GM21367 (cell line): Measurements from ENCODE around the gene VOPP1.
A peak's percentile ranks its signal among the peaks of the same experiment; 100 is the strongest.

ENCODE experiments used
- ATAC-seq: cut with Tn5 transposase; IDR thresholded peaks from one replicate; pipeline ENCODE4 v1.9.1; 2021; ENCODE audit not compliant: unreplicated experiment

Gene VOPP1

DNA sequence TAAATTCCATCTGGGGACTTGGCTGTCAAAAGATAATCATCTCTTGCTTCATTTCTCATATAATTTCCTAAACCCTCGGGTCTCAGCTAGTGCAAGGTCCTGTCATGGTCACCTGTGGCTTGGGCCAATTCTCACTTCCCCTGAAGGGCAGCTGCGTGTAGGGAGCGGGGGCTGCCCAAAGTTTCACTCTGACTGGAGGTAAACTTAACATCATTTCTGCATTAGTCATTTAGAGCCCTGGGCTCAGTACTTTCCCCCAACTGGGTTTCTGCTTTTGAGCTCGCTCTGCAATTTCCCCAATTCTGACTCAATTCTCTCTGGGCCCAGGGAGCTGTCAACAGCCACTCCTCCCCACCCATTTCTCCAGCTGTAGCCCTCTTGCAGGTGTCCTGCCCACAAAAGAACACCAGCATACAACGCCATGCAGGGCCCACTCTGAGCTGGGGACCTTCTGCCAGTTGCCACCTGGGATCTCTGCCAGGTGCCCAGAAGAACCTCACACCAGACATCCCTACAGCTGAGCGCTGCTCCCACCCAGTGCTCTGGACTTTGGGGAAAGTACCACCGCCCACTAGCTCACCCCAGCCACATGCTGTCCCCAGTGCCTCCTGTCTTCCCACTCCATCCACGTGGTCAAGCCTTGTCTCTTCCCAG, 37.9 kb downstream of the VOPP1 start:
- peak; percentile 59 for ATAC-seq

DNA sequence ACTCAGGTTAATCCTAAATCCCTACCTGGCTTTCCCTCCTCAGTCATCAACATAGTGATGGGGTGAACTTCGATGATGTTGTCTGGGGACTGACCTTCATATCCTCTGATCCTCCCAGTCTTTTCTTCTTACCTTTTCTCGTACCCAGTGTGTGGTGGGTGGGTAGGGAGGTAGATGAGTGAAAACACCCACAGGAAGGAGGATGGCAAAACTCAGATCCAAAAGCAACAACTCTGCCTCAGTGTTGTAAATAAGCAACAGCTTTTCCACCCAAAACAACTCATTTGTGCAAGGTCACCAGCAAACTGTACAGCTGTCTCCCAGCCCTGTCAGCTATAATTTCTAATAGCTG, 38.6 kb downstream of the VOPP1 start:
- no peak for ATAC-seq

DNA sequence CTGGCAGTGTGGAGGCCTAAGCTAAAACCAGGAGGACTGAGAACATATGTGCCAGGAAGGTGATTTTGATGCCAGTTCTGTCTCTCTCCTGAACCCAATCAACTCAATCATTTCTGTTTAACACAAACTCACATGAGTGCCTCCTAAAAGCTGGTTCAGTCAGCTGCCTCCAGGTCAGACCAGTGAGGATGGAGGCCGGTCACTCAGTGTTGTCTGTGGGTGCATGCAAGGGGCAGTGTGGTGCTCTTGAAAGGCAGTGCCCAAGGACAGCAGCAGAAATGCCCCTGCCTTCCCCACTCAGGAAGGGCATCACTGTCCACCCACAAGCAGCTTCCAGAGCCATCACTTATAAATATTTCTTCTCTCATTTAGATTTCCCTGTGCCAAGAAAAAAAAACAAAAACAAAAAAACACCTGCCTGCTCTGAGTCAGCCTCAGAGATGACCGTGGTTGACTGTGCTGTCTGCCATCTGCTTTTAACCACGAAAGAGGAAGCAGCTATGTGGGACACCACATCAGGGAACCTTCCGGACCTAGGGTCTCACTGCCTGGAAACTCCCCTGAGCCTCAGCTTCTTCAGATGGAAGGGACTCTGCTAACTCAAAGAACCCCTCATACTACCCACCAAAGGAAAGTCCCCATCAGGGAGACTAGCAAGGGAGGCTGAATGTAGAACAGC, 39.1 kb downstream of the VOPP1 start:
- ATAC-seq: peak; percentile 49

DNA sequence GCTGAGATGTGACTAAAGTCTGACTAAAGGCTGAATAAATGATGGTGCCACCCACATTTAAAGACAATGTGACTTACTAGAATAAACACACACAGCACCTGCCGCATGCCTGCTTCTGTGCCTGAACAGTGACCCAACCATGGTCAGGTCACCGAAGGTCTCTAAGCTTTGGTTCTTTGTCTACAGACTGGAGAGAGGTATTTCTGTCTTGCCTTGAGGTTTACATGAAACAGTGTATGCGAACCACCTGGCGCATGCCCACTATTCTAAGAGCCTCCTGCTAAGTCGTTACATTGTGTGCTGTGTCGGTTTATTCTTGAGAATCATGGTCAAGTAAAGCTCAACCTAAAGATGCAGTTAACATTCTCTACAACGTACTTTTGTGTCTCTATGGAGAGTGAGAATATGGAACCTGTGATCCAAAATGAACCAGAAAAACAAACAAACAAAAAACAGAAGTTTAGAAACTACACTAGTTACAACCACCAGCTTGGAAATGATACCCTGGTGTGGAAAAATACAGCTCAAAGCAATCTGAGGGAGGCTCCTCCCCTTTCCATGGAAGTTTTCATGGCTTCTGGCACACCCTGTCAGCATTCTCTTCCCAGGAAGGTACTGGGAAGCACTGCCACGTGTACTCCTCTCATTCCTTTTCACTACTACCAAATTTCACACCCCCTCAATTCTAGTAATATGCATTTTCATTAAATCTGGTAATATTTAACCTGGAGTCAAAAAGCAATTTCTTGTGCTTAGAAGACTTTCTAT, 40.0 kb downstream of the VOPP1 start:
- ATAC-seq: peak; percentile 13

DNA sequence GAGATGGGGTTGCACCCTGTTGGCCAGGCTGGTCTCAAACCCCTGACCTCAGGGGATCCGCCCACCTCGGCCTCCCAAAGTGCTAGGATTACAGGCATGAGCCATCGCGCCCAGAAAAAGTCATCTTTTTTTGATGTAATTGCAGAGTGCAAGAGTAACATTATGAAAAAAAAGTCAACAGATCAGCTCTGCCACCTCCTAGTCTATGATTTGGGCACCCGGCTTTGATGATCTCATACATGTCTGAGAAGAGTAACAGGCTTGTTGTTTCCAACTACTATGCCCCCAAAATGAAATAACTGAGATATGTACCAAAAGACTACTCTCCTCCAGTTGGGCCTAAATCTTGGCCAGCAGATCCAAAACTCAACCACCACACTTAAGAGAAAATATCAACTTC, 40.8 kb downstream of the VOPP1 start:
- ATAC-seq: no peak

DNA sequence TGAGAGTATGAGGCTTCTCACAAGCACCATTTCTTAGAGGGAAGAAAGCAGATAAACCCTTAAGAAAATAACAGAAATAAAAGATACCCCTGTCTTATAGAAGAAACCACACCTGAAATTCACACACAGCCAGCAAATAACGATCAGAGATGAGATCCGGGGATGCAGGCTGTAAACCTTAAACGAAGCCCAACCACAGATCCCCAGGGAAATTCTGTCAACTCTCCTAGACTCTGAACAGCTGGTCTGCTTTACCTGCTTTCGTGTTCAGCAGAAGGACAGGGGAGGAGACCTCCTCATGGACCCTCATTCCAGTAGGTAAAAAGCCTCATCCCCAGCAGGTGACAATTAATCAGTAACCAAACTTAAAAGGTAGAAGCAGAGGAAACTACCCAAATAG, 45.0 kb downstream of the VOPP1 start:
- ATAC-seq: no peak

DNA sequence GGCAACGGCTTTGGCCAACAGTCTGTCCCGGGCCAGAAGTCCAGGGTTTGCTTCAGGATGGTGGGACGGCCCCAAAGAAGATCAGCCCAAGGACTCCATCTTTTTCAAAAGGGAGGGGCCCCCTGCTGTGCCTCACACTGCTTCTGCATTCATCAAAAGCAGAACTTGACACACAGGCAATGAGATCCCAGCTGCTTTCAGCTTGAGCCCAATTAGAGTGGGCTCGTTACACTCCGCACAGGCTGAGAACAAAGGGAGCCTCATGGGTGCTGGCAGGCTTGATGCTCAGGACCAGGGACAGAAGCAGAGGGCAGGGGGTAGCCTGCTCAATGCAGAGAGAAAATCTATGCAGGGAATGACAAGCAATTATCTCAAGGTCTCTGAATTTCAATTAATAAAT, 45.5 kb downstream of the VOPP1 start:
- ATAC-seq: peak; percentile 41

DNA sequence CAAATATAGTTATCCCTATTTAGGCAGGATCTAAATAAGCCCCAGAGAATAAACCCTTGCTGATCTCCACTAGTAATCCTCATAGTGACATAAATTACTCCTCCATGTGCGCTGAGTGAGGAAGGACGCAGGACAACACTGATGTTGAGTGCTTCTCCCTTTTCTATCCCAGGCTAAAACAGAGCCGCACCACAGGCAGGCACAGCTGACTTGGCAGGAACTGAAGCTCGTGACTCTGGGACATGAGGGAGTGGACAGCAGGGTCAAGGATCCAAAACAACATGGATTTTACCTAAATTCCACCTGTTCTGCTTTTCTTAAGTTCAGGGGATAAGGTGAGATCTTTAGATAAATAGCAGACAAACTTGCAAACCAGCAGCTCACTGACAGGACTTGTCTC, 46.0 kb downstream of the VOPP1 start:
- no peak for ATAC-seq

DNA sequence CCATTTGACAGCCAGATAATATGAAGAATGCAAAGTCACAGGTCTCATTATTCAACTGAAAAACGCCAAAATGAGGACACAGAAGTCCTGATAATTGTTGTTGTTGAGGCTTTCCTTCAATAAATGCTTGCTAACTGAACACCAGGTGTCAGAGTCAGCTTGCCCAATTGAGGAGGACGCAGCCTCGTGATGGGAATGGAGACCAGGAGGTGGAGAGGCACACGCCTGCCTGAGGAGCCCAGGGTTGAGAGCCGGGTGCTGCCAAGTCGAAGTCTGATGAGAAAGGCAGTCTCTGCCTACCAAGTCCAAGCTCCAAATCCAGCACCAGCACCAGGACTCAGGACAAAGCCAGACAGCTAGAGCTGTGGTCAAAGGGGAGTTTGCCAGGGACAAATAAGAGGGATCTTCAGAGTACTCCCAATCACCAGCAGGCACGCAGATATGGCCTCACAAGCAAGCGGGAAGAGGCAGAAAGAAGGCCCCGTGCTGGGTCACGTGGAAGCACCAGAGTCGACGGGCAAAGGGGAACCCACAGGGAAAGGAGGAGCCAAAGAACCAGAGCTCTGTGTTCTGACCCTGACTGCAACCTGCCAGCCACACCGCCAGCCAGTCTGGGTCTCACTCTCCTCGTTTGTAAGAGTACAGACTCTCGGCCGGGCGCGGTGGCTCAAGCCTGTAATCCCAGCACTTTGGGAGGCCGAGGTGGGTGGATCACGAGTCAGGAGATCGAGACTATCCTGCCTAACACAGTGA, 47.6 kb downstream of the VOPP1 start:
- no peak for ATAC-seq

DNA sequence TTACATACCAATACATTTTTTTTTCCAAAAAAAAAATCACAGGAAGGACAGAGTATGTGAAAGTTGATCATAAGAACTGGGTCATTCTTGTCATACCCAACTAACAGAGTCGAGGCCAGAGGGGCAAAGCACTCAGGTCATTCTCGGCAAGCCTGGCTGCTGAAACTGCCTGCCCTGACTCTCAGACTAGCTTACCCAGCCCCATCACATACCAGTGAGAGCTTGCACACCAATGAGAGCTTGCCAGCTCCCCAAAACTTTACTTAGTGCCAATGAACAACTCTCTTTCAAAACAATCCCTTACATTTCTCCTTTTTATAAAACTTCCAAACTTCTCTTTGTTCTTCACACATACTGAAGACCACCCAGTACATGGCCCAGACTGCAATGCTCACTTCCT, 48.9 kb downstream of the VOPP1 start:
- no peak for ATAC-seq

DNA sequence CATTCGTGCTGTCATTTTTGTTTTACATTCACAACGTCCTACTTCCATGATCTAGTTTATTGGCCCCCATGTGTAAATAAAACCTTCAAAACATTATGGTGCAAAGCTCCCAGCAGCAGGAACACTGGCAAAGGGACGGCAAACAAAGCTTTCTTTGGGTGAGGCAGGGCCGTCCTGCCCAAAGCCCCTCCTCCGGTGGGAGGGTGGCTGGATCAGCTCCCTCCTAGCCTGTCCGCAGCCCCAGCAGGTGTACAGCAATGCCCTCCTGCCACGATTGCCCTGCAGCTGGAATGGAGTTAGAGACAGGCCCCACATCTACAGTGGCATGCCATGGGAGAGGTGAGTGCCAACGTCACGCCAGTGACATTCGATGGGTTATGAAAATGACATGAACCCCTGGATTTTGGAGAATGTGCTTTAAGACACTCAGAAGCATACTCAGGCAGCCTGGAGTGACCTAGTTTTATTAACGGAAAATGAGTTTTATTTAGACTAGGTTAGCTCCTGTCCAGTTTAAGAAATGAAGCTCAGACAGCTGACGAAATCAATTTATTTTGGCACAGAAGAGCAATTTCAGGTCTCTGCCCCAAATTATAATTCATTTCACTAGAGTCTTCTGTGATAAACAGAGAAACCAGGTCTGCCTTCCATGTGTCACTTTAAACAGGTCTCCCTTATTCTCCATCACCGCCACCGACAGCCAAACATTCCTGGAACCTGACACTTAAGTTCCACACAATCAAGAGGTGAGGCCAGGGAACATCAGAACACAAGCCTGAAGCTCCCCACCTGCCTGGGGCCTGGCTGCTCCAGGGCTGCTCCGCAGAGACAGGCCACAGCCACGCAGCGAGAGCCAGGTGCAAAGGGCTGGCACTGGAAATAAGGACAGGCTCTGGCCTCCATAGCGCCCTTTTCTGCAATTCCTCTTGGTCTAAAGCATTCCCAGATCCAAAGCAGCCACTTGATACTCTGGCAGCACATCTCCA, 50.1 kb downstream of the VOPP1 start:
- ATAC-seq: no peak

DNA sequence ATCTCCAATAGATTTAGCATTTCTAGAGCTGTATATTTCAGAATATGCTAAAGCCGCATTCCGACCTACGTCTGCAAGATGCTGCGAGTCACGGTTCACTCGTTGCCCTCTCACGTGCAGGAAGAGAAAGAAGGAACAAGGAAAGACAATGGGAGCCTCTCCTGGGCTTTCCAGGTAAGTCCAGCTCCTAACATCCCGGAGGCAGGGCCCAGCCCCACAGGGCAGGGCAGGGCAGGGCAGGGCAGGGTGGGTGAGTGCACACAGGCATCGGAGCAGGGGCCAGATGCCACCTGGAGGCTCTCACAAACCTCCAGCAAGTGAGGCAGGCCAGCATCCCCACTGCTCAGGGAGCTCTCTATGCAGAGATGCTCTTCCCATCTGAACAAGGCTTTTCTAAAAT, 50.8 kb downstream of the VOPP1 start:
- ATAC-seq: no peak

DNA sequence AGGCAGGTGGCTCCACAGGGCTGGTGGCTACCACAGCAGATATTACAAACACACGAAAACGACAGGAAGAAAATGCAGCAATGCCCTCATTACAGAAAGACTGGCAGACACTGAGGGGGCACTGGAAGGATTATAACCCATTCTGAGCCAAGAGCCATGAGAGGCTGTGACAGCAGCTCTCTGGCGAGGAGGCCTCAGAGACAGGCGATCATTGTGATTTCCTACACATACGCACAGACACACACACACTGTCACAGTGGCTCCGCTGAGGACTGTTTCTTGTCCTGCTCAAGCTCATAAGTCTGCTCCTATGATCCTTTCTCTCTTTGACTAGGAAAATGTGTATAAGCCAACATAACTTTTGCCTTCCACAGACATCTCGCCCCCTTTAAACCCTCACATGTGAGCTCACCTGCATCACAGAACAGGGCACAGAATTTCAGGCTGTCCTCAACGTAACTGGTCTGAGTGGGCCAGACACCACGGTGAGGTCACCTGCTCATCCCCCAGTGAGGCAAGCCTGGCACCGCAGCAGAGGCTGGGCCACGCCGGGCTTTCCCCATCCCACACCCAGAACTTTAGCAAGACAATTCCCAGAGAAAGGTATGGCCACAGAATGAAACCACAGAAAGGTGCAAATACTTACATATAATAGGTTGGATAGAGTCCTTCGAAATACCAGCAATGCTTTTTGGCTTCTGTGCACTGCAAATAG, 51.7 kb downstream of the VOPP1 start:
- ATAC-seq: no peak

DNA sequence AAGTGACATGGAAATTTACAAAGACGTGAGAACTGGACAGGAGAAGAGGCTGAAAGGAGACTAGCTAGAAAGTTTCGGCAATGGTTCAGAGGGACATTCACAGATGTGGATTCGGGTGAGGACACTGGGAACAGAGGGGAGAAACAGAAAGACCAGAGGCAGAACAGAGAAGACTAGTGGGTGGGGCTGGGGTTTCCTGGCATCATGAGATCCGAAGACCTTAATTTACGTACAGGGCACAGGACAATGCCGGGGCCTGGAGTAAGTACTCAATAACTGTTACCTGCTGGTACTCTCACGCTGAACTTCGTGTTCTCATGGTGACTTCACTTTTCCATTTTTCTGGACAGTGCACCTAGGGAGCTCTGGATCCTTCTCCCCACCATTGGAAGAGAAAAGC, 53.5 kb downstream of the VOPP1 start:
- ATAC-seq: no peak

DNA sequence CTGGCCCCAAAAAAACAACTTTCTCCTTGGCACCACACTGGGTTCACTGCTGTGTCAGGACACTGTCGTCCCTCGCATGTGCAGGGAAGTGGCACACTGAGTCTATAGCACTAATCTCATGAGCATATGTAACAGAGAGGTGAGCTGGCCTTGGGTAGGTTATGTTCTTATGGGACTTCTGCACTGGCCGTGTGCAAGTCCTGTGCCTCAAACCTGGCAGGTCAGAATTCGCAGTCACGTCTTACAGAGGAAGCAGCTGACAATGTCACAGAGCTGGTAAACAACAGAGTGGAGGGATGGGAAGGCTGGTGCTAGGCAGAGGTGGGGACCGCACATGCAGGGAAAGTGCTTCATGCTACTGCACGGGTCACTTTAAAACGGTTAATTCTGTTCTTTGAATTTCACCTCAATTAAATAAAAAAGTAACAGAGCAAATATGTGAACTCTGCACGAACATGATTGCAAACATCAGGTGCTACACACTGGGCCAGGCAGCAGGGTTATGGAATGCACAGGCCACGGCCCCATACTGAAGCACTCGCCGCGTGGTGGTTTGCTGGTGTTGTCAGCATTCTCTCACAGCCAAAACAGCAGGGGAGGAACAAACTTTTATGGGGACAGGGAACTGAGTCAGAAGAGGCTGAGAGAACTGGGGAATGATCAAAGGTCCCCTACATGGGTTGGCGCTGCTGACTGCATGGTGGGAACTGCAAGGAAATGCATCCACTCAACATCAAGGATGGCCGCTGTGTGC, 54.2 kb downstream of the VOPP1 start:
- ATAC-seq: no peak

DNA sequence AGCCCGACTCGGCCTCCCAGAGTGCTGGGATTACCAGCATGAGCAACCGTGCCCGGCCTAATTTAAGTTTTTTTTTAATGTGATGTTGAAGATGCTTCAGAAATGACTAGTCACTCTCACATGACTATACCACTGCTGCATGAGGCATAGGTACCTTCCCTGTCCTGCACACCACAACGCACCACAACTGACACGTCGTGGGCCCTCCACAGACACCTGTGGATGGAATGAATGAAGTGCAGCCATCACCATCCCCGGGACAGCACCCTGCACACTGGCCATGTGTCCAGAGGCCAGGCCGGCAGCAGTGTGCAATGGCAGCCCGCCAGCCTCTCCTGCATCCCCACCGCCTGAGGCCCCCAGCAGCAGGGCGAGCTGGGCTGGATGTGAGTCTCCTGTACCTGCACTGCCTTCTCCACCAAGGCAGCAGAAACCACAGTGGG, 55.1 kb downstream of the VOPP1 start:
- peak; percentile 69 for ATAC-seq

DNA sequence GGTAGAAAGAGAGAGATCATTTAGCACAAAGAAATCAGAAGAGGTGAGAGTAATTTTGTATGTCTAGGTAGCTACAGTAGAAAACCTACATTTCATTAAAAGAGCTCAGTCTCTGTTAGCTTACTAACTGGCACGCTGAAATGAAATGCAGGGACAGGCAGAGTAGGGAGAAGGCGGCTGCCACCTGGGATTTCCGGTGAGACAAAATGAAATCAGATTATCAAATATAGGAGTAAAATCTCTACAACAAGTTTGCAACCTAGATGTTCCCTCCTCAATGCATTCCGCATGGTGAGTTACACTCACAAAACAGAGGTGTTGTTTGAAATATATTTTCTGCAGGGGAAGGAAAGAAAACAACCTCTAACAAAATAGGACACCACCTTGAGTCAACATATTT, 55.9 kb downstream of the VOPP1 start:
- no peak for ATAC-seq

DNA sequence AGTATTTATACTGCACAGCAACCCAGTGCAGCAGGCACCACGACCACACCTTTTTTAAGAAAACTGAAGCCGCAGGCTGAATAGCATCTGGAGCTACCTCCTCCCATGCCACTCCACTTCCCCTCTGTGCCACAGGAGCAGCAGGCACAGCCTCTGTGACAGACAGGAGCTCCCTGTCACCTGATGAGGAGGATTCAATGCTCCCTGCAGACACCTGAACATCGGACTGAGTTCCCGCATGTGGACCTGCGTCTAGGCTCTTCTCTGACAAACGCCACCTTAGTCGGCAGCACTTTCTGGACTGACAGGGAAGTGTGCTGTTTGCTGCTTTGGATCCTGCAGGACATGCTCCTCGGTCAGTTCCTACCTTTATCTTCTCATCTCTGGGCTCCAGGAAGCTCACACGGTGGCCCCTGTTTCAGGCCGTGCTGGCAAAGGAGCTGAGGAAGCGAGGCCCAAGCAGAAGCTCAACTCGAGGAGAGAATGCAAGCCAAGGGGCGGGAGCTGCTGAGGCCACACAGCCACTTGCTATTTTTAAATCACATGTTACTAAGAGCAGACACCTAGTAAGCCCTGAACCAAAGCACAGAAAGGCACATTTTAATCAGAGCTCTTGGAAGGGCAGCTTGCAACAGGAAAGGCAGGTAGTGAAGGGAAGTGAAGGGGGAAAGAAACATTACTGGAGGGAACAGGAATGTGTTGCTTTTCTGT, 56.6 kb downstream of the VOPP1 start:
- peak; percentile 47 for ATAC-seq
